HG02970 (cell line): Measurements from ENCODE around the gene KIF13A.
"Not testable (repeated sequence)": the region's sequence is repeated elsewhere in the genome, so short reads cannot be mapped to it uniquely, and the experiment has no call there.

ENCODE experiments used
- ATAC-seq: cut with Tn5 transposase; IDR thresholded peaks from one replicate; pipeline ENCODE4 v1.9.1; 2021; ENCODE audit warnings: mild to moderate bottlenecking, moderate library complexity, moderate number of reproducible peaks; ENCODE audit not compliant: unreplicated experiment, low FRiP score

KIF13A gene

DNA sequence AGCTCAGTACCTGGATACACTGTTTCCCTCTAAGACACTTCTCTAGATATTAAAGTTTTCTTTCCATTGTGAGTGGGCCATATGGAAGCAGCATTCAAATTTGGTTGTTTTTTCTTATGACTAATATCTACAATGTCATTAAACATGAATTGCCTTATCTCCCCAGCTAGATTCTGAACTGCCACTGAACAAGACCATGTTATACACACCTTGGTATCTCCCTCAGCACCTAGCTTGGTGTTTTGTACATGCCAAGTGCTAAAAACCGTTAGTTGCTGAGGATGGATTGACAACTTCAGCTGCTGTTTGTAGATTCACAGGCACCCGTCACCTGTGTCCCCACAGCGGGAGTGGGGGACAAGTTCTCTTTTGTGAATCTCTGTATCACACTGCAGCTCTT, 131.1 kb downstream of the KIF13A start:
- no peak for ATAC-seq

DNA sequence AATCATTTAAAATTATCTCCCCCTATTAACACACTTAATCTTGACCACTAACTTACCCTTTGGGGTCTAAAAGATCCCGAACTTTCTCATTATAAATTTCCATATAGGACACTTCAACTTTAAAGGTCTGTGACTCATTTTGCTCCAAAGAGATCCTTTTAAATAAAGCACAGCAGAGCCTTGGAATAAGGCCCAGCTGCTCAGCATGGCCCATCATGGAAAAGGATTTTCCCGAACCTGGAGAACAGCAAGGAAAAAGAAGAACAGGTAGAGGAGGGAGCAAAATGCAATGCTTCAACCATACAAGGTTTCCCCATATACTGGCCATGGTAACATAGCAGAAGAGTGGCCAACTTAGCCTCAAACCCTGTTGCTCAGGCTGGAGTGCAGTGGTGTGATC, 132.1 kb downstream of the KIF13A start:
- no peak for ATAC-seq

- no peak for ATAC-seq
Observed at GRCh38 chr6:17853533-17853932, 133.9 kb downstream of the KIF13A start.

- ATAC-seq = no peak
Observed at GRCh38 chr6:17851720-17852161, 135.7 kb downstream of the KIF13A start.

DNA sequence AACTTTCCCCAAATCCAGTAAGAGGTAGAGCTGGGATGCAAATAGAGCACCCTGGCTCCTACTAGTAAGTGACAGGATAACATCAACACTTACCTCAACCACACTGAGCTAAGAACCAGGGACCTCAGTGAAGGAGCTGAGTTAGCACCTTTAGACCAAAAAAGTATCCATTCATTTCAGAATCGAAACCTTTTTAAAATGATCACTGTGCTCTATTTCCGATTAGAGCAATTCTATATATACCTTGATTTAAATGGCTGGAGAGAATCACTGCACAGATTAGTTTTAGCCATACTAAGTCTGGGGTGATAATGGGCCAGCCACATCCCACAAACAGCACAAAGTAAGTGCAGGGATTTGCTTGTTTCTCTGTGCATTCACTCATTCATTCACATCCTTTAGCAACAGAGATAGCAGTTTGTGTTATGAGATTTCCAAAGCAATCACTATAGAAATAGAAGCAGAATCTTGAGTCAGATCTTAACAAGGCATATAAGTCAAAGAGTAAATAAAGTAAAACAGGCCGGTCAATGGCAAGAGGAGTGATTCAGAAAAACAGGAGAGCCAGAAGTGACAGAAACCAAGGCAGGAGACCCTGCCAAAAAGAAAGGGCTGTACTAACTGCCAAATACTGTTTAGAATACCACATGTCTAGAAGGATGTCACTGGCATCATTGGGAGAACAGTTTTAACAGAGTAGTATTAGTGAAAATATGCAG, 136.3 kb downstream of the KIF13A start:
- ATAC-seq = no peak

DNA sequence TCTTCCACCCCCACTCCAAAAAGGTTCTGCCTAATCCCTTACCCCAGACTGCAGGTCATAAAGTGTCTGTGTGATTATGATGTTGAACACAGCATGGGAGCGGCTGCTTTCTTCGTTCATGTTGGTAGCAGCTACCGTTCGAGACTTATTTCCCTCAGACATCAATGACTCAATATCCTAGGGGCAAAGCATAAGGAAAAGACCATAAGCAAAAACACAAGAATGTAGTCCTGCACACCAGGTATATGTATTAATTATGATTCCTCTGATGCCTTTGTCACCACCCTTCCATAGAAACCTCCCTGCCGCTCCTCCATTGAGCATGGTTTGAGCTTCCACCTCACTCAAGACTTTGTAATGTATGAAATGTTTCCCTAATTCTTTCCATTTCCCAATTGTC, 137.2 kb downstream of the KIF13A start:
- ATAC-seq = no peak

- no peak for ATAC-seq
Observed at GRCh38 chr6:17847203-17847760, 140.2 kb downstream of the KIF13A start.

GRCh38 chr6:17846762-17847161, 140.7 kb downstream of the KIF13A start:
- ATAC-seq = no peak

GRCh38 chr6:17845598-17845997, 141.8 kb downstream of the KIF13A start:
- no peak for ATAC-seq

DNA sequence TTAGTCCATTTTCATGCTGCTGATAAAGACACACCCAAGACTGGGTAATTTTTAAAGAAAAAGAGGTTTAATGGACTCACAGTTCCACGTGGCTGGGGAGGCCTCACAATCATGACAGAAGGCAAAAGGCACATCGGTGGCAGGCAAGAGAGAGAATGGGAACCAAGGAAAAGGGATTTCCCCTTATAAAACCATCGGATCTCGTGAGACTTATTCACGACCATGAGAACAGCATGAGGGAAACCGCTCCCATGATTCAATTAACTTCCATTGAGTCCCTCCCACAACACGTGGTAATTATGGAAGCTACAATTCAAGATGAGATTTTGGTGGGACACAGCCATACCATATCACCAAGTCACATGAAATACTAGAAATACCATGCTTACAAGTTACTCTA, 142.5 kb downstream of the KIF13A start:
- not testable (repeated sequence) for ATAC-seq

DNA sequence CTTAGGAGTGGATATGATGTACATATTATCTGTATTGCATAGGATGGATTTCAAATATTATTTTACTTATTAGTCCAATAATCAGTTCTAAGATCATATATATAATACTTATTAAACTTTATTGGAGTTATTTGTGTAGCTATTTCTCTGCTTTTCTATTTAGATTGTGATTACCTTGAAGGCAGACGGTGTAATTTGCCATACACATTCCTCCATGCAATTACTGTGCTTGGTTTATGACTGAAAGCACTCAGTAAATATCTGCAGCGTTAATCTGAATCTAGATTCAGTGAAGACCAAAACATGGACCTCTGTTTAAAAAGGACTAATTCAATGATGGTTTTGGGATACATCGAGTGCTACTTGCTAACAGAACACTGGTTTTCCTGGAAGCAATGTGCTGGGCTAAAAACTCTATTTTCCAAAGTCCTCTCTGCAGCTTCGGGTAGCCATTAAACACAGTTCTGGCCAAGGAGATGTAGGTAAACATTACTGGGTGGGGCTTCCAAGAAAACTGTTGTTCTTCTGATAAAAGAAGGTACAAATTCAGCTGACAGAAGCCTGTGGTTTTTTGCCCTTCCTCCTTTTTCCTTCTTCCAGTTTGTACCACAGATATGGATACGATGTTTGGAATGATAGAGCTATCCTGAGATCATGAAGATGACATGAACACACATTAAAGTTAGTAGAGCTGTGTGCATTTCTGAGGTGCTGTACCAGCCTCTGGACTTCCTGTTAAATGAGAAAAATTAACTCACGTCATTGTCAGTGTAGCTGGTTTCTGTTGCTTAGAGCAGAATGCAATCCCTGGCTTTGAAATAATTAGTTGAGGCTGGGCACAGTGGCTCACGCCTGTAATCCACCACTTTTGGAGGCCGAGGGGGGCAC, 144.3 kb downstream of the KIF13A start:
- ATAC-seq = no peak

GRCh38 chr6:17842014-17842776, 145.2 kb downstream of the KIF13A start:
- ATAC-seq = no peak

GRCh38 chr6:17839513-17840223, 147.8 kb downstream of the KIF13A start:
- ATAC-seq = no peak

- no peak for ATAC-seq
Observed at GRCh38 chr6:17836293-17836692, 151.1 kb downstream of the KIF13A start.

DNA sequence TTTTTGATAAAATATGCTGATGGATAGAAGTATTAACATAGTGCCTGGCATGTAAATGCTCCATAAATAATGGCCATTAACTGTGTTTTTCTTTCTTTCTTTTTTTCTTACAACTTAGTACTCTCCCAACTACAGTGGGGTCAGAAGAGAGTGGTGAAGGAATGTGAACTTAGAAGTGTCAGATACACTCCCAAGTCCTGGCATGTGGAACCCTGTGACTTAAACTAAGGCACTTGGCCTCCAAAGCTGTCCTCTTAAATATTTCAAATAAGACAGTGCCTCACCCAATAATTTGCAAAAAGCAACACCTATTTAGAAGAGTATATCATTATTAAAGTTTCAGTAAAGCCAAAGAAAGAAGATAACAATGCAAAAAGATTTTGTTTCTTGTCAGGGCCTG, 151.7 kb downstream of the KIF13A start:
- no peak for ATAC-seq

DNA sequence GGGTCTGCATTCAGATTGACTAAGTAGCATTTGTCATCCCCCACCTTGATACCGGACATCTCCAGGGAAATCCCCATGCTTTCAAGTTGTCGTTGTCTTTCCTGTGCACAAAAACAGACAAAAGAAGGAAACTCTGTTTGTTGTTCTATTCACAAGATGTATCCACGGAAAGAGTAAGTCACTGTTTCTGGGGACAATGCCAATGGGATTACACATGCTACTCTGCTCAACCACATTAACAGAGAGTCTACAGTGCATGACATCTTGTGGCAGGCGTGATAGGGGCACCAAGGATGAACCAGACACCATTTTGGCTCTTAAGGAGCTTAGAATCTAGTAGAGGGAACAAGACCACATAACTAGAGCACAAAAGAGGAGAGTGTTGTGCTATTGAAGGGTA, 156.3 kb downstream of the KIF13A start:
- ATAC-seq = no peak

DNA sequence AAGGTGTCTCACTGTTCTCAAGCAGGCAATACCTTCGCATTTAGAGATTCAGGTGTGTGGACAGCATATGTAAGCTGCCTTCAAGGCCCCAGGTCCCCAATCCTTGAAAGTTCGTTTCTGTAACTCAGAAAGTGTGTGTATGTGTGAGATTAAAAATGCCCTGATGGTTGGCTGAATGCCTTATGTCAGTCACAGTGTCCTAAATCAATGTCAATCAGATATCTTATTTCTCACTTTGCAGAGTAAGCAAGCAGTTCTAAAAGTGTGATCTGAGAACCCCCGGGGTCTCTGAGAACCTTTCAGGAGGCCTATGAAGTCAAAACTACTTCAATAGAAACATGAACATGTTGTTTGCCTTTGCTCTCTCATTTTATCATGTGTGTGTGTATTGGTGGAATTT, 157.5 kb downstream of the KIF13A start:
- no peak for ATAC-seq

GRCh38 chr6:17828149-17828548, 159.3 kb downstream of the KIF13A start:
- ATAC-seq = no peak

DNA sequence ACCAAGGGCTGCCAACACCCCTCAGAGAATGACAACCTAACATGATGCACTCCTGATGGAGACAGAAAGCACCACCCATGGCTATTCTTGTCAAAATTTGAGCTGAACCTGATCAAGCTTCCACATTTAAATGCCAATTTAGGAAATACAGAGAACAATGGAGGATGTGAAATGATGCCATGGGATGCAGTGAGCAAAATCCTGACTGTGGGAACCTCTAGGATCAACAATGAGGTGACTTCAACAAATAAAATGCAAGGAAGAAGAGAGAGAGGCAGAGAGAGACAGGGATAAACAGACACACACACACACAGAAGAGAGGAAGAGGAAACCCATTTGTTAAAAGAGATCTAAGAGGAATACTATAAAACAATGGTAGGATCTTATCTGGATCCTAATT, 161.1 kb downstream of the KIF13A start:
- ATAC-seq = no peak

- no peak for ATAC-seq
Observed at GRCh38 chr6:17820055-17820454, 167.4 kb downstream of the KIF13A start.
